K562 (cell line): ENCODE data around the gene ZFYVE28. TPM values are rescaled to one million over a fixed set of nuclear protein-coding genes. Genes with fewer than 3 reads are reported as not detected.

Experiments used
- AFF1 ChIP-seq, 2 experiments: fragments of 450-650 bp; IDR thresholded peaks; 2 replicates each; pipeline ENCODE4 v1.6.1; 2018; ENCODE audit warnings: mild to moderate bottlenecking in 2 of 2, low read depth in 1 of 2; ENCODE audit not compliant: partially characterized antibody in 2 of 2
- CCNT2 ChIP-seq: IDR thresholded peaks from 2 replicates; pipeline ENCODE4 v1.6.1; 2011; ENCODE audit warnings: borderline replicate concordance, low read depth, mild to moderate bottlenecking, moderate library complexity, mixed read lengths, low read length; ENCODE audit not compliant: insufficient read length; ENCODE audit errors: extremely low read depth
- ESRRB ChIP-seq: fragments of 250-450 bp; sonication (Bioruptor Pico); IDR thresholded peaks from 2 replicates; pipeline ENCODE4 v1.5.0; 2020; ENCODE audit warnings: mild to moderate bottlenecking, moderate library complexity, borderline replicate concordance
- HNRNPH1 ChIP-seq: fragments of 200-400 bp; formaldehyde crosslinking; optimal IDR thresholded peaks from 2 replicates; pipeline ENCODE3; 2017; ENCODE audit warnings: low read depth, mild to moderate bottlenecking, low read length, moderate library complexity
- MTA2 ChIP-seq: fragments of 450-650 bp; IDR thresholded peaks from 2 replicates; pipeline ENCODE4 v1.6.1; 2016; ENCODE audit warnings: low read depth
- PHB2 ChIP-seq: fragments of 450-650 bp; IDR thresholded peaks from 2 replicates; pipeline ENCODE4 v1.6.1; 2017; ENCODE audit warnings: low read depth
- PHF21A ChIP-seq: fragments of 450-650 bp; IDR thresholded peaks from 2 replicates; pipeline ENCODE4 v1.6.1; 2017; ENCODE audit warnings: low read depth, borderline replicate concordance
- POLR2A ChIP-seq: fragments of 450-650 bp; conservative IDR thresholded peaks from 2 replicates; pipeline ENCODE4 v1.6.1; 2016
- POU5F1 ChIP-seq: fragments of 150-350 bp; IDR thresholded peaks from 2 replicates; pipeline ENCODE4 v1.6.1; 2014; ENCODE audit warnings: borderline replicate concordance, low read length, low read depth, mild to moderate bottlenecking; ENCODE audit not compliant: partially characterized antibody
- RBM22 ChIP-seq: fragments of 200-400 bp; formaldehyde crosslinking; IDR thresholded peaks from 2 replicates; pipeline ENCODE4 v1.6.1; 2018; ENCODE audit warnings: low read length, low read depth; ENCODE audit not compliant: poor library complexity, severe bottlenecking
- RFX7 ChIP-seq: fragments of 250-450 bp; sonication (Bioruptor Pico); IDR thresholded peaks from 2 replicates; pipeline ENCODE4 v1.5.1; 2021; ENCODE audit warnings: mild to moderate bottlenecking
- ZNF263 ChIP-seq: sonication (generic); formaldehyde crosslinking; IDR thresholded peaks from 2 replicates; pipeline ENCODE4 v1.8.0; 2022; ENCODE audit warnings: mild to moderate bottlenecking, missing genetic modification reagents, borderline replicate concordance
- ZNF551 ChIP-seq: fragments of 250-450 bp; sonication (Bioruptor Pico); IDR thresholded peaks from 2 replicates; pipeline ENCODE4 v1.5.0; 2021; ENCODE audit warnings: mild to moderate bottlenecking, moderate library complexity
- polyA plus RNA-seq, 8 experiments: library from polyadenylated mRNA; depleted of rRNA in 4 of 8; stranded (reverse) in 5 of 8; unstranded in 3 of 8; fragments of >200 nt; fragmentation: Nextera tagmentation in 2 of 8; fragmentation: Illumina TruSeq in 1 of 8; extraction: Ambion mirVana in 2 of 8; extraction: Trizol in 1 of 8; gene quantifications; 2 replicates each; pipeline versions ENCODE4 v1.2.1 to v1.2.3, GENCODE V29; 2011 to 2014; ENCODE audit warnings: inconsistent platforms in 1 of 8, missing spikeins in 1 of 8
- total RNA-seq, 7 experiments: library from RNA; depleted of rRNA in 6 of 7; stranded (reverse); fragments of >200 nt in 6 of 7; fragmentation: Illumina TruSeq in 2 of 7; extraction: Trizol in 2 of 7; gene quantifications; 2 replicates each; pipeline versions ENCODE4 v1.2.1 to v1.2.3, GENCODE V29; 2011 to 2021; ENCODE audit warnings: low replicate concordance in 1 of 7
- TF ChIP-seq, protein P1 (sequence below): fragments of 450-650 bp; formaldehyde crosslinking; IDR thresholded peaks from 2 replicates; pipeline ENCODE4 v1.4.0; 2020; ENCODE audit warnings: mild to moderate bottlenecking, moderate library complexity

ZFYVE28 gene
- total and polyA plus RNA-seq, 9 of the 15 experiments (the other 6 are each of a cell fraction or from before 2014, with no cell fraction given) = 1.3 to 24.8 (median 8.9) TPM

GRCh38 chr4:2427383-2428334 lies 9.2 kb upstream of the ZFYVE28 start (continued):
- TF ChIP-seq AFF1 (IDR thresholded peaks at IDR 0.05; ENCODE audit: low read depth in 1 of 2, partially characterized antibody in 2 of 2) (no peak), ZNF263 (CRISPR knock-in tag) (no peak), RBM22 (no peak), HNRNPH1 (no peak), POLR2A (no peak), CCNT2 (no peak), MTA2 (no peak), ESRRB (CRISPR knock-in tag) (no peak), PHF21A (no peak), POU5F1 (no peak), ZNF551 (CRISPR knock-in tag) (no peak), PHB2 (no peak), RFX7 (CRISPR knock-in tag) (no peak)
- TF ChIP-seq, protein P1, sequence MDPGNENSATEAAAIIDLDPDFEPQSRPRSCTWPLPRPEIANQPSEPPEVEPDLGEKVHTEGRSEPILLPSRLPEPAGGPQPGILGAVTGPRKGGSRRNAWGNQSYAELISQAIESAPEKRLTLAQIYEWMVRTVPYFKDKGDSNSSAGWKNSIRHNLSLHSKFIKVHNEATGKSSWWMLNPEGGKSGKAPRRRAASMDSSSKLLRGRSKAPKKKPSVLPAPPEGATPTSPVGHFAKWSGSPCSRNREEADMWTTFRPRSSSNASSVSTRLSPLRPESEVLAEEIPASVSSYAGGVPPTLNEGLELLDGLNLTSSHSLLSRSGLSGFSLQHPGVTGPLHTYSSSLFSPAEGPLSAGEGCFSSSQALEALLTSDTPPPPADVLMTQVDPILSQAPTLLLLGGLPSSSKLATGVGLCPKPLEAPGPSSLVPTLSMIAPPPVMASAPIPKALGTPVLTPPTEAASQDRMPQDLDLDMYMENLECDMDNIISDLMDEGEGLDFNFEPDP (CRISPR knock-in tag) = no peak
- TF ChIP-seq, all 486 proteins: peak for 0
